NCI-H524 treated with DMSO at 0.1 percent for 48 hours (cell line): Measurements from ENCODE around the gene FAM240B.
A peak's percentile ranks its signal among the peaks of the same experiment; 100 is the strongest.

Experiments used
- DNase-seq: peaks from one replicate; lab custom pipeline; 2025; lab: John Stamatoyannopoulos, UW

Gene FAM240B

DNA sequence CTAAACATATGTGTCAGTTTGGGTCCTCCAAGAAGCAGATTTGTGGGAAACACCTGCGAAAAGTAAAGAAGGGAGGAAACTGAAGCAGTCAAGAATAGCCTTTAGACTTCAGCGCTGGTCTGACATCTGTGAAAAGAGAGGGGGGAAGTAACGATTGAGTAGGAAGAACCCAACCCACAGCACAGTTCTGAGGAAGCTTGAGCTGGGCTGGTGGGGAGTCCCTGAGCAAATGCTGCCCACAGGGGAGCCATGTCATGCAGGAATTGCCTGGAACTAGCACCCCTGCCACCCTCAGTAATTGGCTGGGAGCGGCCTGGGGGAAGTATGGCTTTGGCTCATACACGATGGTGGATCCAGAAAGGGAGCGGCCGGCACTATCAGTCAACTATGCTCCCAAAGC is 20.6 kb downstream of the FAM240B start:
- no peak for DNase-seq

DNA sequence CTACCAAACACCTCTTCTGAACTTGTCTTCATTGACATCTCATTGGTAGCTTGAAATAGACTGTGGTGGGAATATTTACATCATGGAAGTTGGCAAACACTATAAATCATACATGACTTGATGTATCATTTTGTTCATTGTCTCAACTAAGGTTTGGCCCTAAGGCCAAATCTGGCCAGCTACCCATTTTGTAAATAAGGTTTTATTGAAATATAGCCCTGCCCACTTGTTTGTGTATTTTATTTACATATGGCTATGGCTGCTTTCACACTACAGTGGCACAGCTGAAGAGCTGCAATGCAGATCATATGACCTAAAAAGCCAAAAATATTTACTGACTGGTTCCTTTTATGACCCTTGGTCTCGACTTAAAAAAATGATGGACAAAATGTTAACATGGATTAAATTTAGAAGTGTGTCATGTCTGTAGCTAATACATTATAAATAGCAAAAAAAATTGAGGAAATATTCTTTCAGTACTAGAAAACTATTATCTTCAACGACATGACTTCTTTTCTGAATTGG is 22.1 kb downstream of the FAM240B start:
- DNase-seq: no peak

DNA sequence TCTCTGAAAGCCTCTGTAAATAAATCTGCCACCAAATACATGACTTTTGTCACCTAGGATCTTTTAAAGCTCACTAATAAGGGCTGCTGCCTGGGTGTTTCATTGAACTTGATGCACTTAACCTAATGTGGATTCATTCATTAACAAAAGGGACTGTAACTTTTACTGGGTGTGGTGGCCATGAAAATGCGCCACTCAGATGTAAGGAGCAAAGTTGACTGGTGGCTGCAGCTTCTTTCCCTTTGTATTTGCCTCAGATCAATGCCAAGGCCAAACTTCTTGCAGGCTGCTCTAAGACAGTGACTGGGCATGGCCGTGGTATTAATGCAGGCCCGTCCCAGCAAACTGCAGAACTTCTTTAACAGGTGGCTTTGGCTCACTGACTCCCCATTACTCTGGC is 22.9 kb downstream of the FAM240B start:
- DNase-seq: no peak

DNA sequence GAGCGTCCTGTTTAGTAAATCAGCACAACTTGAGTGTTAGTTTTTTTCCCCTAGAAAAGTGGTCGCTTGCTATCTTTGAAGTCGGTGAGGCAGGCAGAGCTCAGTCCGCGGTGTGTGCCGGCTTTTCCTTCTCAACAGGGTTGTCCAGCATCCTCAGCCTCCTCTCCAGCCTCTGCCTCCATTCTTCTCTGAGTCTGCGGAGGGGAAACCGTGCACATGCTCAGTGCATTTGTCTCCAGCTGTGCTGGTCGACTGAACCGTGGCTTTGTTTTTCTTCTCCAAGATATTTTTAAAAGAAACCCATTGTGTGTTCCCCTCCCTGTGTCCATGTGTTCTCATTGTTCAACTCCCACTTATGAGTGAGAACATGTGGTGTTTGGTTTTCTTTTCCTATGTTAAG is 25.3 kb downstream of the FAM240B start:
- no peak for DNase-seq

DNA sequence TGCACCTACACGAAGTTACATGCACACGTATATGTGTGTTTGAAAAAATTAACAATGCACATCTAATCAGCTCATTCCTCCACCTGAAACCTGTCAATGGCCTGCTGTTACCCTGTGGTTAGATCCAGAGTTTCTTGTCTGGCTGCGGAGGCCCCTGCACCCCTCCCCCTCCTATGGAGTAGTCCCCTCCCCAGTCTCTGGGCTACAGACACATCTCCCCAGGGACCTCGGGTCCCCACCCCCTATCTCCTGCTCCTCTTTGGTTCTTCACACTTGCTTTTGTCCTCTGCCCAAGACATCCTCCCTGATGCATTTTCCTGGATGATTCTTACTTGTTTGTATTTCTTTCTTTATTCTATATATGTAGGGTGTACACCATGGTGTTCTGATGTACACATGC is 27.2 kb downstream of the FAM240B start:
- no peak for DNase-seq

DNA sequence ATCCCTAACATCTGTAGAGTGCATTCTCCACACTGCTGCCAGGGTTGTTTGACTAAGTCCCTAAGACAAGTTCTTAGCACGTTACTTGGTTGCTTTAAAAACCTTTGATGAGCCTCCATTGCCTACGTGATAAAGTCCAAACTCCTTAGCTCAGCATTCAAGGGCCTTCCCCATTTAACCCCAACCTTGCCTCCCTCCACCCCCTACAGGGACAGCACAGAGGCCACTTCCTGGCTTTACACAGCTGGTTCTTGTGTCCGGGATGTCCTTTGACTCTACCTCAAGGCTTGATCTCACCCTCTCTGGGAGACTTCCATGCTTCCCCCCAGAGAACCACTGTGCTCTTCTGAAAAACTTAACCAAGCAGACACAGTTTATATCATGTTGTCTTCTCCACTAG is 29.4 kb downstream of the FAM240B start:
- no peak for DNase-seq

DNA sequence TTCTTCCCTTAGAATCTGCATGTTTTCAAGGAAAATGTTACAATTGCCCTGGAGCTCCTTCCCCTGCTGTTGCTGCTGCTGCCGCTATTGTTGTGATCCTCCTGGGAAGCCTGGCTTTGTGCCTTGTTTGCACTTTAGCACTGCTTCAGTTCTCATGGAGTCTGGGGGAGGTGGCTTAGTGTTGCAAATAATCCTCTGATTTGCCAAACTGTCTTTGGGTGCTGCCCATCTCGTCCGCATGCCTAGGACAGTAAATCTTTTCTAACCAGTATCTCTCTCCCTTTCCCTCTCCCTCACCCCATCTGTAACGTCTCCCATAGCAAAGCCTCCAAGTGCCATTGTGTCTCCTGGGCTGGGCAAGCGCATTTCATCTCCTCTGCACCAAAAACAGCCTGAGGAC is 30.3 kb downstream of the FAM240B start:
- DNase-seq: no peak

DNA sequence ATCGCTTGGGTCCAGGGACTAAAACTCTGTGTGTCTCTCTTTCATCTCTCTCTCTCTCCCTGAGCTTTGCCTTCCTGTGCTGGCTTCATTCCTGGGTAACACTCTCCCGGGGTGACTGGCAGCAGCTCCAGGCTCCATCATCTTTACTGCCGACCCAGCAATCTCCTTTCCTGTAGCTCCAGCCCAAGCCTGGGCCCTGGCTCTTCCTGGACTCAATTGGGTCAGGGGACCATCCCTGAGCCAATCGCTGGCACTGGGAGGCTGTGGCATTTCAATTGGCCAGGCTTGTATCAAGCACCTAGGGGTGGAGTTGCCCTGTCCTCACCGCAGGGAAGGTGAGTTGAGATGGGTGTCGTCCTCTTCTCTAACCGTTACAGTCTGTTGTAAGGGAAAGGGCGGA is 31.9 kb downstream of the FAM240B start:
- no peak for DNase-seq

DNA sequence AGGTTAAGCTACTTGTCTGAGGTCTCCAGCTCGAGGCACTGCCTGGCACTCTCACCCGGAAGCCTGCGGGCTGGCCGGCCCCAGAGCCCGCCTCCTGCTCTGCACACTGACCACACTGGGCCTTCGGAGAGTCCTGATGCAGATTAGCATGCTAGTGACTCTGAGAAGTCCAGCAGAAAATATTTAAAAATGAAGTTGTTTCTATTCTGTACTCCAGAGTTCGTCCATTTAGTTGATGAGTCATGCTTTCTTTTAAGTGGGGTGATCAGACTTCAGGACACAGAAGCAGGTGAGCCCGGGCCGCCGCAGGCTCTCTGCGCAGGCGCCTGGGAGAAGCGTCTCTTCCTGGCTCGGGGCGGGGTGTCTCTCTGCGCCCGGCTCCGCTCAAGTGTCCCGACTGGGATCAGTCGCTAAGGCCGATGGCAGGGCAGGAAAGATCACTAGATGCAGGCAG is 32.5 kb downstream of the FAM240B start:
- DNase-seq: no peak

DNA sequence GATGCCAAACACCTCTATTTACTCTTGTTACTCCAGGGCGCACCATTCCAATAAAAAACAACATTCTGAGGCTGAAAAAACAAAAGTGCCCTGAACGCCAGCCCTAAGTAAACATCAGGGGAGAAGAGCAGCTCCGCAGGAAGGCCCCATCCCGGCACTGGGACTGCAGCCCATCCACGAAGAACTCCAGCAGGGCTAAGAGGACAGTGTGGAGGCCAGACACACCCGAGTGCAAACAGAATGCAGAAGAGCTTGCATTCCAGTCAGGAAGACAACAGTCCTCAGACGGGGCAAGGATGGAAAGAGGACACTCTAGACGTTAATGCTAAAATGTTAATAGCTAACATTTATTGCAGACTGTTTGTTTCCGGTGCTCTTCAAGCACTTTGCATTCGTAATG is 33.0 kb downstream of the FAM240B start:
- no peak for DNase-seq

DNA sequence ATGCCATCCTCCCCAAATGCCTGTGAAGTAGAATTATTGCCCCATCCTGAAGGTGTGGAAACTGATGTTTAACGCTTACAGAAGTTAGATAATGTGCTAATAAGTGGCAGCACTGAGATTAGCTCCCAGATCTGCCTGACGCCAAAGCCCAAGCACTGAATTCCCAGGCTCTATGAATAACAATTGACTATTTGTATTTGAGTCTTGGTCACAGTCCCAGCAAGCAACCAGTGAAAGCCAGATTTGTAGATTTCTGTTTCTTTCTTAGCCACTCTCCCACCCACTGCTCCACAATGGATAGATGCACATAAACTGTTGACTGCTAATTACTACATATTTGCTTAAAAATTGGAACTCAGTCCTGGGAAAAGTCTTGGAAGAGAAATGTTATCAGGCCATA is 34.4 kb downstream of the FAM240B start:
- no peak for DNase-seq

DNA sequence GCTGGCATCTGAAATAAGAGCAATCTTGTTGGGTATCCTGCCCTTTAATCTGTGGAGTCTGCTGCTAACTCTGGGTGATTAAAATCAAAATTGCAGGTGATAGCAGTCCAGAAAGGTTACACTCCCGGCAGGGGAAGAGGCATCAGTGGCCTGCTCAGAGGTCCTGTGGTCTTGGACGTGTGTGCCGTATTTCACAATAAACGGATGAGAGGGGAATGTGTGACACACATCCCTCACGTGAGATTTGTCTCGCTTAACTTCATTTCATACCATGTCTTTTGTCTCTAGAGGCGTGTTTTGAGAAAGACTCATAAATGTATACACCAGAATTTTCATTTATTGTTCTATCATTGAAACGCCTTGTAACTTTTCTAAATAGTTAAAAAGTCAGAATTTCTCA is 36.6 kb downstream of the FAM240B start:
- DNase-seq: no peak

DNA sequence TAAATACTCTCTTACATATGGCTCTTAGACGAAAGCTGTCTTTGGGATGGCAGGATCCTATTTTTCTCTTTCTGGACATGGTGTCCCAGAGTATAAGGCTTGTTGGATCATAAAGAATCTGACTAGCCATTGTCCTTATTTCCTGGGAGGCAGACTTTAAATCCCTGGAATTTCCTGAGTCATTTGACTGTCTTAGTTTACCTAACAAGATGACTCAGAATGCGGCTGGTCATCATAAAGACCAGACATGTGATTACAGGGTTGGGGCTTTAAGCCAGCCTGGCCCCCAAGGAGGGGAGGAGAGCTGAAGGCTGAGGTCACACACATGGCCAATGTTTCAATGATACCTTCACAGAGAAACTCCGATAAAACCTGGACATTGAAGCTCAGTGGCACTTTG is 37.2 kb downstream of the FAM240B start:
- DNase-seq: no peak

DNA sequence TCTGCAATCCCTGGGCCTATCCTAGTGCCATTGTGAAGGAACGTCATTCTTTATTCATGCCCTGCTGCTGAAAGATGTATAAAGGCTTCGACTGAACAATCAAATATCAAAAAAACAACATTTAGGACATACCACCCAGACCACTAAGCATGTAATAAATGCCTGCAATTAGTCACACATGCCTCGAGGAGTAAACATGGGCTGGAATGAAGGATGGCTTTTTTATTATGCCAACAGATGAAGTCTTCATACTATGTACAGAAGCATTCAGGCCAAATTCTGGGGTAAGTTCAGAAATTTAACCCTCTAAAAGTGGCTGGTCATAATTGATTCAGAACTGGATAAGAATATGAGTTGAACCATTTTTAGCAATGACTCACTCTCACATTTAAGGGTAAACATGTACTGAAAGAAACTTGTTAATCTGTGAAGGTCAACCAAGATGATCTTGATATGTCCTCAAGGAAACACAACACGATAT is 38.1 kb downstream of the FAM240B start:
- no peak for DNase-seq

DNA sequence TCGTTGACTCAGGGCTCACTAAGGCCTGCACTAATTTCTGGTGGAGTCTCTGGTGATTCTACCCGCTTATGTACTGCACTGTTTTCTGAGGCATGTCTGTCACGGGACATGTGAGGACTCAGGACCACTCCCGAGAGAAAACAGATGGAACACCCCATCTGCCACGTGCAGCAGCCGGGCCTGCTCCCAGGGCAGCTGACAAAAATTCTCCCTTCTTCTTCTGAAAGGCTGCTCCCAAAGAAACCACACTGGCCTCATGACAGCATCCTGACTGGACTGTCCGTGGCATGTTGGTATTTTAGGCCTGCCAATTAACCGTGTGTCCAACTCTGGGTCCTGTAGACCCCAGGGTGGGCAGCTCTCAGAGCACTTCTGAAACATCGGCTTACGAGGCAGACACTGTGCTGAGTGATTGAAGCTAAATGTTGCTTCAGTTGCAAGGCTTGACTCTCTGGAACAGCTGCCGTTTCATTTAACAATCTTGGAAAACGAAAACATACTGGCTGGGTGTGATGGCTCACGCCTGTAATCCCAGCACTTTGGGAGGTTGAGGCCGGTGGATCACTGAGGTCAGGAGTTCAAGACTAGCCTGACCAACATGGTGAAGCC is 39.0 kb downstream of the FAM240B start:
- peak; percentile 67 for DNase-seq

DNA sequence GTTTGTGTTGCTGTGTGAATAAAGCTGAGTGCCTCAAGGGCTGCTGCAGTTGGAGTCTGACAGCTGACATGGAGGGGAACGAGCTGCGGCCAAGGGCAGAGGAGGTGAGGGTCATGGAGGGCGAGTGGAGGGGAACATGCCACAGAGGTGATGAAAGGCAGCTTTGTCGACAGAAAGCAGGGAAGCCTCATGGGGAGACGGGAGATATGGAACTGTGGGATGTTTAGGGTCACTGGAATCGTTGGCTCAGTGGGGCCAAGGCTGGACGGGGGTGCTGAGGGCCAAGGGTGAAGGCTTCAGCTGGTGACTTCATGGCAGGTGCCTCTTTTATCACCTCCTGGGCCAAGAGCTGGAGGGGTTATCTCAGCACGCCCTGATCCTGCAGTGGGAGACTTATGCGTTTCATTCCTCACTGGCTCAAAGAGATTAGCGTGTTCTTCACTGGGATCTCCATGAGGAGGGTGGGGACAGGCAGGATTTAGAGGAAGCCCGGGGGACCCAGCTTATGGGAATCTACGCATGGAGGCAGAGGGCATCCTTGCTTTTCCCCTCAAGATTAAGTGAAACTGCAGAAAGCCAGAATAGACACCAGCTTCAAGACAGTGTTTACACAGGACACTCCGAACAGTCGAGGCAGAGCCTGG is 42.2 kb downstream of the FAM240B start:
- DNase-seq: no peak

DNA sequence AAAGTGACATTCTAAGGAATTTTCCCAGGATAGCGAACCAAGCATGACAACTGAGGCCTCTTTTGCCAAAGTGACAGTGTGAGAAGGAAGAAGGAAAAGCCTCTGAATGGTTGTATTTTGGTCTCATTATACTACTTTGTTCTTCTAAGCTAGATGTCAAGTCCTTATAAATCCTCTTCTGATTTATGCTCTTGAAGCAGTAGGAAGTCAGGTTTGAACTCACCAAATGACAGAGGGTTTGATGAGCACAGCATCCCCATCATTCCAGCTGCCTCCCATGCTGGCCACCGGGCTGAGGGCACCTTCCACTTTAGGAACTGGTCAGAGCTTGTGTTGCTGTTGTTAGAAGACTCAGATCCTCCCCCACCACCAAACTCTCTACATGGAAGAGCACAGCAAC is 44.1 kb downstream of the FAM240B start:
- DNase-seq: no peak

DNA sequence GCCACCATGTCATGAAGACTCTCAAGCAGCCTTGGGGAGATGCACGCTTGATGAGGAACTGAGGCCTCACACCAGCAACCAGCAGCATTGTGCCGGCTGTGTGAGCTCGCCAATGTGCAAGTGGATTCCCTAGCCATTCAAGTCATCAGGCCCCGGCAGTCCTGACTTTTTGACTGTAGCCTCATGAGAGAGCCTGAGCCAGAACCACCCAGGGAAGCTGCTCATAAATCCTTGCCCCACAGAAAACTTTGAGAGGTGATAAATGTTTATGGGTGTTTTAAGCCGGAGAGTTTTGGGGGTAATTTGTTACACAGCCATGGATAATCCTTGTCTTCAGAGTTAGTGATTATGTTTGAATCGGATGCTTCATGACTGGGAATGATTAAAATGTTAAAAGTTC is 44.7 kb downstream of the FAM240B start:
- DNase-seq: no peak

DNA sequence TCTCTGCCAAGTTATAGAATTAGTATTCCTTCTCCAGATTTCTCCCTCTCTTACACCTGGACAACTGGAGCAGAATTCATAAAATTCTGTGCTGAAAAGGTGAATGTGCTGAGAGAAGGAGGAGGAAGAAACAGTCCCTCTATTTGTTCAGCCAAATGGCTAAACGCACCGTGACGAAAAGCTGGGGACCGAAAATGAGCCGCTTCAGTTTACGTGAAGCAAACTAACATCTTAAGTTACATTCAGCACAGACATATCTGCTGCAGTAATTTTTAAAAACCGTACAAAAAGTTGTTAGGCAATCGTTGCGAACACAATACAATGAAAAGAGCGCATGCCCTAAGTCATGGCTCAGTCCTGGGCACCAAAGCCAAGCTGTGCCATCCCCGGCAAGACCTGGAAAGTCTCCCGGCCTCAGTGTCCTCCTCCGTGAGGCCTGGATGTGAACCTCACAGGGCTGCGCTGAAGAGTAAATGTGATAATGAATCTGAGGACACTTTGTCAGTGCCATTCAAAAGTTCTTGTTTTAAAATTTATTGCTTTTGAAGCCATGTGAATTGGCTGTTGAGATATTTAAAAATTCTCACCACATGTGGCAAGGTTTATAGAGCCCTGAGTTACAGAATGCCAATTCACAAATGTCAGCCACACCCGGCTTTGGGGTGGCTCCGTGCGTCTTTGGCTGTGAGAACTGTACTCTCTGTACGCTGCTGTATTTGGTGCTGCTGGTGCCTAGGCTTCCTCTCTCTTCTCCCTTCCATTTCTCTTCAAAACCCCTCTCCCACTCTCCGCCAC is 46.3 kb downstream of the FAM240B start:
- no peak for DNase-seq

DNA sequence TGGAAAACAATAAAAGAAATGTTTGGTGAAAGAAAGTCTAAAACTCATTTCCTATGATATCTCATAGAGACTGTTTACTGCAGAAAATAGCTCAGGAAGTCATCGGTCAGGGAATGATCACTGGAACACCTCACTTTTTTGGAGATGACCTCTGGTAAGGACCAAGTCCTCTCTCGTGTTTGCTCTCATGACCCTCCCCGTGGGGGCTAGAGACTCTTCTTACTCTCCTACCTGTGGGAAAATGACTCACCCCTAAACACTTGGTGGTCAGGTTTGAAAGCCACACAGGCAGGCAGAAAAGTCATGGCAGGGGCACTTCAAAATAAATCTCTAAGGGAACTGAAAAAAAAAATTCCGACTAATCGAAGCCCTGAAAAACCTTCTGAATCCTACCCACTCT is 48.2 kb downstream of the FAM240B start:
- no peak for DNase-seq

DNA sequence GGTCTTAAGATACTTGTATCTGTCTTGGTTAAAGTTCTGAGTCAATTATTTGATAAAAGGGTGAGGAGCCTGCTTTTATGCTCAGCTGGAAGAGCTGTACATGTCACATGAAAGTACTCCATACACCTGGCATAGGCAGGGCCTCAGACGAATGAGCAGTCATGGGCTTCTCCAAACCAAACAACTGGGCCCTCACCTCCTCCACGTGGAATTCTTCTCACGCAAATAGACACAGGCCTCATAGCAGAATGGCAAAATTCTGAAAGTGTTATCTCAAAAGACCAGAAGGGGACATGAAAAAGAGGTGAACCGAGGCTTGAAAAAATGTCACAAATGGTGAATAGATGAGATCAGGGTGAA is 48.6 kb downstream of the FAM240B start:
- no peak for DNase-seq

DNA sequence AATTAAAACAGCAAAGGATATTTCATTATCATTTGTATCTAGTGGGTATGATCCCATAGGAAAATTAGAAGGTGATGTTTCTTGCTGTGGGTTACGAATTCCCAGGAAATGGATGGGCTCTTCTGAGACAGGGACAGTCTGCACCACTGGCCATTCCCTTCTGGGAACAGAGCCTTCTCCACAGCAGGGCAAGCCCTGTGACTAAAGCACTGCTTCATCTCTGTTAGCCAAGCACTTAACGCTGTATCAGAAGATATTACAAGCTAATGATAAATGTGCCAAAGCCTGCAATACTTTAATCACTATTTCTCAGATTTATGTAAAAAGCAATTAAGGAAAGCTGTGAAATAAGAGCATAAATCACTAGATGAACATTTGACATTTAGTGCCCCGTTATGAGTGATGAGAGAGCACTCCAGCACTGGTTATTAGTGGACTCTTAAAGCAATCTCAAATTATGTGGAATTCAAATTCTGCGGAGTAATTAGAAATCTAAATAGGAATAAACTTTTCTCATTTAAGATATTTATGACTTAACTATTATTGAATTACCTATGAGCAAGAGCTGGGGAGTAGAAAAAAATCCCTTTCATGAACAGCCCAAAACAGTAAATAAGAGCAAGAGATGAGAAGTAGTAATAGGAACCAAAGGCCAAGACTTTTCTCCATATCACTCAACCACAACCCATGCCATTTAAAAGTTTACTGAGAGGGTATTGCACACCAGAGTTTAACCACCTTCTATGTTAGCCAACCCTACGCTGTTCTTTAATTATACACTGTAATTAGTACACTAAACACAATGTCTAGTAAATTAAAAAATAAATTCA is 49.2 kb downstream of the FAM240B start:
- DNase-seq: no peak
